Stimulated activated CD8-positive, alpha-beta memory T cell treated with anti-CD3 and anti-CD28 coated beads, Interleukin-12 subunit alpha, Interleukin-12 subunit beta, amount 100 ng/mL, for 1 hour (primary cell): ENCODE results near the gene GUCY2F.

Source experiments
- DNase-seq: peaks from one replicate; pipeline ENCODE4 v3.0.0-alpha.2; 2020; ENCODE audit warnings: low read depth

GUCY2F gene

DNA sequence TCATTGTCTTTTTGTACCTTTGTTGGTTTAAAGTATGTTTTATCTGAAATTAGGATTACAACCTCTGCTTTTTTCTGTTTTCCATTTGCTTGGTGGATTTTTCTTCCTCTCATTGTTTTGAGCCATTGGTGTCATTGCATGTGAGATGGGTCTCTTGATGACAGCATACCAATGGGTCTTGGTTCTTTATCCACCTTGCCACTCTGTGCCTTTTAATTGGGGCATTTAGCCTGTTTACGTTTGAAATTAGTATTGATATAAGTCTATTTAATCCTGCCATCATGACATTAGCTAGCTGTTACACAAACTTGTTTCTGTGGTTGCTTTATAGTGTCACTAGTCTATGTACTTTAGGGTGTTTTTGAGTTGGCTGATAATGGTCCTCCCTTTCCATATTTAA lies 145.7 kb downstream of the GUCY2F start:
- no peak for DNase-seq

DNA sequence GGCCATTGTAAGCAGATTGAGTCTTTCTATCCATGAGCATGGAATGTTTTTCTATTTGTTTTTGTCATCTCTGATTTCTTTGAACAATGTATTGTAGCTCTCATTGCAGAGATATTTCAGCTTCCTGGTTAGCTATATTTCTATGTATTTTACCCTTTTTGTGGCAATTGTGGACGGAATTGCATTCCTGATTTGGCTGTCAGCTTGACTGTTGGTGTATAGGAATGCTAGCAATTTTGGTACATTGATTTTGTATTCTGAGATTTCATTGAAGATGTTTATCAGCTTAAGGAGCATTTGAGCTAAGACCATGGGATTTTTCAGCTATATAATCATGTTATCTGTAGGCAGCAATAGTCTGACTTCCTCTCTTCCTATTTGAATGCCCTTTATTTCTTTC lies 154.6 kb downstream of the GUCY2F start:
- DNase-seq = no peak
